ENCODE measurements around the gene WDR11.

WDR11 gene

DNA sequence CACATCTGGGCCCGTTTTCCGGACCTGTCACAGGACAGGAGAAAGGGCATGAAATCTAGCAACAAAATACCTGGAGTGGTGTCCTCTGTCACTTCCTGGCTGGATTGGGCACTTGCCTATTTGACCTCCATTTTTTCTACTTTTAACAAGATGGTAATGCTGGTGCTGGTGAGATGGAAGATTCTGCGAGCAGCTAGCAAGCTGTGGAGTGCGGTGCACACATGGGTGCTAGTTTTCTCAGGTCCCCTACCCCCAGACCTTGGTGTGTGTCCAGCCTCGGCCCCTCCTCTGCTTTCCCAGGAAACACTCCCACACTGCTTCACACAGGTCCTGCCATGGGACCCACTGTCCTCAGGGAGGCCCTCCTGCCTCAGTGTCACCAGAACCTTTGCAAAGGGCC, 87.7 kb downstream of the WDR11 start:
- FAIRE-seq (no peak), DNase-seq (ENCODE audit: insufficient read length, low spot score) (no peak)
- TF ChIP-seq, protein P1, sequence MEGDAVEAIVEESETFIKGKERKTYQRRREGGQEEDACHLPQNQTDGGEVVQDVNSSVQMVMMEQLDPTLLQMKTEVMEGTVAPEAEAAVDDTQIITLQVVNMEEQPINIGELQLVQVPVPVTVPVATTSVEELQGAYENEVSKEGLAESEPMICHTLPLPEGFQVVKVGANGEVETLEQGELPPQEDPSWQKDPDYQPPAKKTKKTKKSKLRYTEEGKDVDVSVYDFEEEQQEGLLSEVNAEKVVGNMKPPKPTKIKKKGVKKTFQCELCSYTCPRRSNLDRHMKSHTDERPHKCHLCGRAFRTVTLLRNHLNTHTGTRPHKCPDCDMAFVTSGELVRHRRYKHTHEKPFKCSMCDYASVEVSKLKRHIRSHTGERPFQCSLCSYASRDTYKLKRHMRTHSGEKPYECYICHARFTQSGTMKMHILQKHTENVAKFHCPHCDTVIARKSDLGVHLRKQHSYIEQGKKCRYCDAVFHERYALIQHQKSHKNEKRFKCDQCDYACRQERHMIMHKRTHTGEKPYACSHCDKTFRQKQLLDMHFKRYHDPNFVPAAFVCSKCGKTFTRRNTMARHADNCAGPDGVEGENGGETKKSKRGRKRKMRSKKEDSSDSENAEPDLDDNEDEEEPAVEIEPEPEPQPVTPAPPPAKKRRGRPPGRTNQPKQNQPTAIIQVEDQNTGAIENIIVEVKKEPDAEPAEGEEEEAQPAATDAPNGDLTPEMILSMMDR (IDR thresholded peaks at IDR 0.05; ENCODE audit: insufficient read depth, missing control alignments): no peak

DNA sequence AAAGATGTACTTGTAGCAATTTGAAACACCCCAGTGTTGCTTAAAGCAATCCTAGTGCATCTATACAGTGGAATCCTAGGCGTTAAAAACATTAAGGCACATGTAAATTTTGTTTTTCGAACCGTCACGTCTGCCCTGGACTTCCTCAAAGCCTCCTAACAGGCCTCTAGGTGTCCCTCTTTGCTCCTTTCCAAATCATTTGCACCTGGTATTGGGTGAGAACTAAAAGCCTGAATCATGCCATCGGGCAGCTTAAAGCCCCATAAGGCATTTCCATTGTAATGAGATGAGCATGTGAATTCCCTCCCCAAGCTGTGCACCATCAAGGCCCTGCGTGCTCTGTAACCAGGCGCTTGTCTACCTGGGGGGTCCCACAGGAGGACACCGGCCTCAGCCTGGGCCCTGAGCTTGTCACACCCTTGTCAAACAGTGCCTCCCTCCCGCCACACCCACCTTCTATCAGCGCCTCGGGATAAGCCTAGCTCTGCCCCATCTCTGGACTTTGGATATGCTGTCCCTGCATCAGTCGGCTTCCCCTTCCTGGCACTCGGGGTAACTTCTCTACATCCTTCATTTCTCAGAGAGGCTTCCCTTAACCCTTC, 89.2 kb downstream of the WDR11 start:
- TF ChIP-seq, protein P1 (IDR thresholded peaks at IDR 0.05; ENCODE audit: insufficient read depth, missing control alignments): no peak
- FAIRE-seq (no peak), DNase-seq (ENCODE audit: insufficient read length, low spot score) (no peak)

DNA sequence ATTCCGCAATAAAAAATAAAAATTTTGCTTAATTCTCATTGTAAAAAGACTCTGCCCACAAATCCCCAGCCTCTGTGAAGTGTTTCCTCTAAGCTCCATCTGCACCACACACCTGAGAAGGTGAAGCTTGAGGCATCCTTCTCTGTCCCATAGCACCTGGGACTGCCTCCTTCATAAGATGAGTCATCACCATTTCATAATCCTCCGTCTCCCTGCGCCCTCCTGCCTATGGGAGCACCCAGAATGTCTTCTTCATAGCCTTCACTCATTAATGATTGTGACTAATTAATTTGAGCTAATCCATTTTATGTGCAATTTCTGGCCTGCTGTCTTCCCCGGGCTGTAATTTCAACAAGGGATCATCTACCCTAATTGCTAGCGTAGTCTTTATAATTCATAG, 90.3 kb downstream of the WDR11 start:
- no peak for FAIRE-seq
- TF ChIP-seq, protein P1 (IDR thresholded peaks at IDR 0.05; ENCODE audit: insufficient read depth, missing control alignments): no peak
- no peak for DNase-seq (ENCODE audit: insufficient read length, low spot score)

DNA sequence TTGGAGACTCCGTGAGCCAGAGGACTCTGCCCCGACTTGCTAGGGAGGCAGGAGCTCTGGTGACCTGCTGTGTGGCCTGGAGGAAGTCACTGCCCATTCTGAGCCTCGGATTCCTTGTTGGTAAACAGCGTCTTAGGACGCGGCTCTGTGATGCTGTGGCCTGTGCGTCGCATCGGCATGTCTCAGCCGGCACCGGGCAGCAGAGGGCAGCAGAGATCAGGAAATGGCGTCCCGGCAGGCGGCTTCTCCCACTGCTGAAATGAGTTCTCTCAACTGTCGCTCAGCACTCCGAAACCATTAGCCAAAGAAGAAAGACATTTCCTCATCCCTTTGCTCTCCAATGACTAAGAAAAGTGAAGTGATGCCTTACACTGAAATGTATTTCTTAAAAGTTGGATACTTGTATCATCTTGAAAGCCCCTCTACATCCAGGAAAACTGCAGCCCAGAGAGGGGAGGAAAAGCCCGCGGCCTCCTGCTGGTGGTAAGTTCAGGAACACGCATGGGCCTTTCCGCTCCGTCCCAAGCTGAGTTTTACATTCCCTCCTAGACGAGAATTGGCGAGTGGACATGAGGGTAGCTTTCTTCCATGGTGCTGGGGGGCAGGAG, 91.7 kb downstream of the WDR11 start:
- FAIRE-seq: no peak
- TF ChIP-seq, protein P1 (IDR thresholded peaks at IDR 0.05; ENCODE audit: insufficient read depth, missing control alignments): peak; percentile 87
- no peak for DNase-seq (ENCODE audit: insufficient read length, low spot score)

DNA sequence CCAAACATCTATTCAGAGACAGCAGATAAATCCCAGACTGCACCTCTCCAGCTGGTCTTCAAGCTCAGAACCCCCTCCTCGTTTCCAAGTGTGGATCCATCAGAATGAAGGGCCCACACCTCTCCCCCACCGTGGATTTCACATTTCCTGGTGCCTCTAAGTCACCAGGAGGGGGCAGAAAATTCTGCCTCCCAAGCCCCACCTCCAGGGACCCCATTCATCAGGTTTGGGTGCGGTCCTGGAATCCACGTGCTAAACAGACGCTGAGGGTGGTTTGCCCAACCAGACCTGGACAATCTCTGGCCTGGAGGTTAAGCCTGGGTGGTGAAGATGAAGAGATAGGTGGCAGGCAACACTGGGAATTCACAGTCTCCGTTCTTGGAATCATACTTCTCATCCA, 92.4 kb downstream of the WDR11 start:
- FAIRE-seq (no peak), DNase-seq (ENCODE audit: insufficient read length, low spot score) (no peak)
- TF ChIP-seq, protein P1 (IDR thresholded peaks at IDR 0.05; ENCODE audit: insufficient read depth, missing control alignments): no peak

DNA sequence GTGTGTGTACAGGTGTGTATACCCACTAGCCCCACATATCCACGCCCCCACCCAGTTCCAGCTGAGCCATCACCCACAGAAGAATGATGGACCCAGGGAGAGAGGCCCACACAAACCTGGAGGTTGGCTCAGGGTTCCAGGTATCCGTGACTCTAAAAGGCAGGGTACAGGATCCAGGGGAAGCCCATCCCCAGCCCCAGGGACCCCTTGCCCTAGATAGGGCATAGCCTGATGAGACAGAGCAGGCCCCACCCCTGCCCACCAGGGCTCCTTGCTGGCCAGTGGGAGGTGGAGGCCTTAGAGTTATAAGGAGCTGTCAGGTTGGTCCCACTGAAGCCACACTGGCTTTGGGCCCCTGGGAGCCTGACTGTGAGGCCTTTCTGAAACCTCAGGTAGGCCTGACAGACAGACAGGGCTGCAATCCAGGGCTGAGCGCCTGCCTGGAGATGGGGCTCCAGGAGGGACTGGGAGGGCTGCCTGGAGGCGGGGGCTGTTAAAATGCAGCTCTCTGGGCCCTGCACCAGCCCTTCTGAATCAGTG, 93.5 kb downstream of the WDR11 start:
- FAIRE-seq (no peak), DNase-seq (ENCODE audit: insufficient read length, low spot score) (no peak)
- TF ChIP-seq, protein P1 (IDR thresholded peaks at IDR 0.05; ENCODE audit: insufficient read depth, missing control alignments): no peak

DNA sequence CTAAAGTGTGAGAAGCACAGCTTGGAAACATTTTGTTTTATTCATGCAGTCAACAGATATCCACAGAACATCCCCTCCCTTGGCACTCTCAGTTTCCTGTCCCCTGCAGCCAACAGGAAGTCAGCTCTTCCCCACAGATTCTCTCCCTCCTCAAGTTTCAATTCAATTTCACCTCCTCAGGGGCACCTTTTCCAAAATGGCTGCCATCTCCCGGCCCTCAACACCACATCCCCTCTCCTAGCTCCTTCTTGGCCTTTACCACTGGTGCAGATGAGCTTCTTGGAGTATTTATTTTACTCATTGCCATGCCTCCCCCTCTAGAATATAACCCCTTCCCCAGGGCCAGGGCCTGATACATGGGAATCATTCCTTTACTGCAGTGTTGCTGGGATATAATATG, 94.0 kb downstream of the WDR11 start:
- TF ChIP-seq, protein P1 (IDR thresholded peaks at IDR 0.05; ENCODE audit: insufficient read depth, missing control alignments): no peak
- DNase-seq (ENCODE audit: insufficient read length, low spot score) (no peak), FAIRE-seq (no peak)
